Activated CD4-positive, alpha-beta T cell treated with anti-CD3 and anti-CD28 coated beads, Interleukin-2, amount 10 ng/mL, durations not matched to agents 7 days and 5 days (primary cell): ENCODE results near the gene EPPIN. TPM values are rescaled to one million over a fixed set of nuclear protein-coding genes. Genes with fewer than 3 reads are reported as not detected.

Source experiments
- CTCF ChIA-PET: fragments of 350-600 bp; sonication (Branson Sonifier 250); formaldehyde crosslinking; loops from one replicate; lab custom pipeline; 2021; ENCODE audit warnings: antibody characterized with exemption; lab: Charles Lee
- POLR2A ChIA-PET: fragments of 350-600 bp; sonication (Branson Sonifier 250); formaldehyde crosslinking; loops from one replicate; lab custom pipeline; 2021; ENCODE audit warnings: antibody characterized with exemption; lab: Charles Lee
- DNase-seq: peaks from one replicate; pipeline ENCODE4 v3.0.0-alpha.2; 2020
- H3K27ac Mint-ChIP-seq: one replicate; pipeline ENCODE4 v1.8.0; 2021; ENCODE audit warnings: mild to moderate bottlenecking, moderate library complexity, mixed read lengths
- H3K27me3 Mint-ChIP-seq: one replicate; pipeline ENCODE4 v1.8.0; 2021; ENCODE audit warnings: mixed read lengths
- H3K36me3 Mint-ChIP-seq: one replicate; pipeline ENCODE4 v1.8.0; 2021; ENCODE audit warnings: low read depth, mixed read lengths
- H3K4me1 Mint-ChIP-seq: one replicate; pipeline ENCODE4 v1.8.0; 2021; ENCODE audit warnings: mixed read lengths
- H3K4me3 Mint-ChIP-seq: one replicate; pipeline ENCODE4 v1.8.0; 2021; ENCODE audit warnings: mild to moderate bottlenecking, moderate library complexity, mixed read lengths
- H3K9me3 Mint-ChIP-seq: one replicate; pipeline ENCODE4 v1.8.0; 2021; ENCODE audit warnings: mixed read lengths
- total RNA-seq, 2 experiments: library from RNA; stranded (reverse); gene quantifications; one replicate each; pipeline ENCODE4 v1.2.3, GENCODE V29; 2021

The EPPIN gene
- total RNA-seq, 2 experiments from 2014 or later, result not detected

DNA sequence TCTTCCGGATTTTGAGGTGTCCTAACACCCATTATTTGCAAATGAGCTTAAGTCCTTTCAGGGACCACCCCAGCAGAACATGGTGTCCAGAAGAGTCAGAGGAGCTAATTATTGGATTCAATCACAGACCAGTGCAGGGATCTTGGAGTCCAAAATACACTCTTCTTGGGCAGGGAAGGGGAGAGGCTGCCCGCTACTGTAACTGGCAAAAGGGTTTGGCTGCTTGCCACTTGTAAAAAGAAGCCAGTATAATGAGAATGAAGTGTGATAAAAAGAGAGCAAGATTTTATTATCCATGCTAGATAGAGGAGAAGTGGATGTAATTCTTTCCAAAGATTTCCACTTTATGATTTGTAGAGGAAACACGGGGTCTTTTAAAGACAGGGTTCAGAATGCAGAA, 51.0 kb downstream of the EPPIN start:
- POLR2A ChIA-PET, result no interaction called here
- H3K27me3 Mint-ChIP-seq, result peaks cover 21% of the 10 kb centered on the region

DNA sequence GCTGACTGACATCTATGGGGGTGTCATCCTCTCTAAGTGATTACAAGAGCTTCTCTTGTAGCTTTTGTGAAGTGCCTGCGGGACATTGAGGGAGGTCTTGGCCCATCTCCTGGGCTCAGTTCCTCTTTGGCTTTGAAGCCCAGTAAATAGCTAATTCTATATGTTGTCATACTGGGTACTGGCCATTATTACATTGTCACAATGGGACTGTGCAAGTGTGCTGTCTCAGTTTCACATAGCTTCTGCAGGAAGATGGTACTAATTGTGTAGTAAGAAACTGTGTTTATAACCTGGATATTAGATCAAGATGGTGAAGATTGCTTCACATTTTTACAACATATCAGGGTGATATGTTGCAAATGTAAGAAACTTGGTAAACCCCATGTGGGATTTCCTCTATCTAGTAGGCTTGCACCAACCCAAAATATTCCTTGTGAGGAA, 51.7 kb downstream of the EPPIN start:
- Mint-ChIP-seq H3K27ac (no peak overlapping the region), H3K36me3 (no peaks in the 10 kb centered on the region), H3K4me1 (no peaks in the 10 kb centered on the region), H3K27me3 (peaks cover 17% of the 10 kb centered on the region), H3K4me3 (no peak overlapping the region), H3K9me3 (no peaks in the 10 kb centered on the region)
- ChIA-PET POLR2A (no interaction called here), CTCF (interaction anchor here (0.6 to 2.2 kb wide), 3 partner anchors 9 to 276 kb away, joined by 3 to 4 read pairs (median 3); no protein-coding TSS in a partner anchor)
- DNase-seq, result no peak

More for the DNA sequence above, 51.0 kb downstream of the EPPIN start:
- no peaks in the 10 kb centered on the region for H3K36me3 Mint-ChIP-seq
- no peak overlapping the region for H3K27ac Mint-ChIP-seq
- H3K9me3 Mint-ChIP-seq, result no peaks in the 10 kb centered on the region
- H3K4me3 Mint-ChIP-seq, result no peak overlapping the region
- DNase-seq, result no peak
- CTCF ChIA-PET, result interaction anchor here (0.6 to 2.2 kb wide), 3 partner anchors 10 to 275 kb away, joined by 3 to 4 read pairs (median 3); no protein-coding TSS in a partner anchor
- H3K4me1 Mint-ChIP-seq, result no peaks in the 10 kb centered on the region

Other genes starting within 250 kb of the EPPIN start
- not detected for gene RBPJL, start 240.6 kb downstream of the EPPIN start, total RNA-seq
- under 1 TPM; 0.17 to 0.25 TPM for gene MATN4, start 239.1 kb downstream of the EPPIN start, total RNA-seq
- 1 to 10 TPM; 7.5 to 8.1 TPM for gene SDC4, start 199.0 kb downstream of the EPPIN start, total RNA-seq
- 10 to 100 TPM; 23.9 to 25.6 TPM for gene SYS1, start 184.2 kb downstream of the EPPIN start, total RNA-seq
- gene TP53TG5, start 169.1 kb downstream of the EPPIN start, total RNA-seq, result not detected
- 10 to 100 TPM in 1 of 2 experiments, 1 to 10 TPM in 1; 9.0 to 10.5 TPM for gene DBNDD2, start 139.1 kb downstream of the EPPIN start, total RNA-seq
- gene PIGT, start 131.3 kb downstream of the EPPIN start, total RNA-seq, result 10 to 100 TPM; 66.3 to 77.9 TPM
- gene WFDC2, start 77.6 kb downstream of the EPPIN start, total RNA-seq, result not detected
- gene SPINT3, start 31.8 kb downstream of the EPPIN start, total RNA-seq, result not detected
- not detected for gene WFDC6, start 7.9 kb downstream of the EPPIN start, total RNA-seq
- not detected for gene WFDC8, start 31.9 kb upstream of the EPPIN start, total RNA-seq
- not detected for gene WFDC10A, start 82.3 kb upstream of the EPPIN start, total RNA-seq
- gene WFDC9, start 83.9 kb upstream of the EPPIN start, total RNA-seq, result not detected
- gene WFDC11, start 122.8 kb upstream of the EPPIN start, total RNA-seq, result not detected
- gene WFDC13, start 154.6 kb upstream of the EPPIN start, total RNA-seq, result not detected
- gene WFDC10B, start 157.6 kb upstream of the EPPIN start, total RNA-seq, result not detected
- not detected for gene SPINT4, start 174.9 kb upstream of the EPPIN start, total RNA-seq
- gene WFDC3, start 244.5 kb upstream of the EPPIN start, total RNA-seq, result not detected
- gene DNTTIP1, start 244.6 kb upstream of the EPPIN start, total RNA-seq, result 10 to 100 TPM; 32.0 to 33.5 TPM